Activated naive CD4-positive, alpha-beta T cell treated with anti-CD3 and anti-CD28 coated beads, Interleukin-2, amount 50 U/mL, for 16 hours (primary cell): ENCODE measurements around the gene IL17B.

Experiments used
- DNase-seq: peaks from one replicate; pipeline ENCODE4 v3.0.0-alpha.2; 2020

Gene IL17B

GRCh38 chr5:149379177-149379761, at the start of gene IL17B:
IL17B (minus strand) TSS chr5:149379292; CDS start chr5:149379225, 67 bp downstream.
- DNase-seq, result no peak

GRCh38 chr5:149428032-149428431, 48.9 kb upstream of the IL17B start:
- DNase-seq, result no peak

DNA sequence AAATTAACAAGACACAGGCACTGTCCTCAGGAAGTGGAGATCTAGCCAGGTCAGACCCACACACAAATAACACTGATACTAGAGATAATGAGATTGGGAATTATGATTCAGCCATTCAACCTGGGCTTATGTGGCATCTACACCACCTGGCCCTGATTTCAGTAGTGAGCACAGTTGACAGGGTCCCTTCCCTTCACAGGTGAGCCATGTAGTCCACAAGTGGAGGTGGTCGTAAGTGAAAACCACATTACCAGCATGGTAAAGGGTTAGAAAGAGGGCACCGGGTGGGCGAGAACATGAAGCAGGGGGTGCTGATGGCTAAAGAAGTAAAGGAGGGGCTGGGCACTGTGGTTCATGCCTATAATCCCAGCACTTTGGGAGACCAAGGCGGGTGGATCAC, 48.3 kb upstream of the IL17B start:
- no peak for DNase-seq

- DNase-seq, result no peak
Measured at GRCh38 chr5:149426931-149427330, 47.8 kb upstream of the IL17B start.

DNA sequence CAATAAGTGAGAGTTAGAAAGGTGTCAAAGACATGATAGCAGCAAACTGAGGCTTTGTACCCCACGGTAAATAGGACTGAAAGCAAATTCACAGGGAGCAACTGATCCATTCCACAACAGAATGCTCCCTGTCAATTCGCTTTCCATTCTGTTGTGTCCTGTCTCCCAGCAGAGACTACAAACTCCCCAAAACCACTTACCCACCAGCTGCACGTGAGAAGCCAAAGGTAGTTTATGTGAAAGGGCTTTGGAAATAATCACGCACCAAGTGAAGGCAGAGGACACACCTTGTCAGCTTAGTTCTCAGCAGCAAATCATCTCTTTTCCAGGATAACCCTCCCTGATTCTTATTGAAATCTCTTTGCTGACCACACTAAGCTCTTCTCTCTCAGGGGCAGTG, 46.6 kb upstream of the IL17B start:
- DNase-seq, result no peak

DNA sequence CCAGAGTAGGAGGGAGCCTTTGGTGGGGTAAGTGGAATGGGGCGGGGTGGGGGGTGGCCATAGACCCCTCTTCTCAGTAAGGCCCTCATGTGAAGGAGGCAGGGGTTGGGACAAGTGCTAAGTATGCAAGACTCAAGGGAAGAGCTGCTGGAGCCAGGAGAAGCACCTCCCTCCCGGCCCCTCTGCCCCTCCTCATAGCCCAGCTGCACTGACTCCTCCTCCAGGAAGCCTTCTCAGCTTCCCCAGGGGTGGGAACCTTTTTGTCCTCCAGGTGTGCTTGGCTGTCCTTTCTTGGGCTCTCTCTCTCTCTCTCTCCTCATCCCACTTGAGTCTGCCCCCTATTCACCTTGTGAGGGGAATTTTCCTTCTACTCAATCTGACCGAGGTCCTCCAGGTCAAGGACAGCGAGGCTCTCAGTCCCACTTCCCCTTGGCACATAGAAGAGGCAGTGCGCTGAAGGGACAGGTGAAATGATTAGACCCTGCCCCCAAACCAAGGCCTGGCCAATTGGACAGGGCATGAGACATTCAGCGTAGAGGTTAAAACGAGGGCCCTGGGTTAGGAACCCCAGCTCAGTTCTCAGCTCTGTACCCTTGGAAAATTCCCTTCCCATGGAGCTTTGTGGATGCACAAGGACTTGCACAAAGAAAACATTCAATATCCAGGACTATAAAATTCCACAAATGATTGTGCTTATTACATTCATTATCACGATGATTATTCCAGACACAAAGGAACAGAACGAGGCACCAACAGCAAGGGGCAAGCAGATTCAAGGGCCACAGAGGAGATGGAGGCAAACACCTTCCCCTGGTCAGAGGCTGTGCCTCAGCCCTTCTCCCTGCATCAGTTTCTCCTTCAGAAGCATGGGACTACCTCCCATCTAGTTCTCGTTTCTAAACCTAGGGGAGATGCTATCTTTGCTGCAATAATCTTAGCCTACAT, 45.6 kb upstream of the IL17B start:
- no peak for DNase-seq

GRCh38 chr5:149423794-149424268, 44.7 kb upstream of the IL17B start:
- DNase-seq, result no peak

GRCh38 chr5:149423049-149423793, 44.1 kb upstream of the IL17B start:
- no peak for DNase-seq

- no peak for DNase-seq
Measured at GRCh38 chr5:149422366-149423048, 43.4 kb upstream of the IL17B start.

DNA sequence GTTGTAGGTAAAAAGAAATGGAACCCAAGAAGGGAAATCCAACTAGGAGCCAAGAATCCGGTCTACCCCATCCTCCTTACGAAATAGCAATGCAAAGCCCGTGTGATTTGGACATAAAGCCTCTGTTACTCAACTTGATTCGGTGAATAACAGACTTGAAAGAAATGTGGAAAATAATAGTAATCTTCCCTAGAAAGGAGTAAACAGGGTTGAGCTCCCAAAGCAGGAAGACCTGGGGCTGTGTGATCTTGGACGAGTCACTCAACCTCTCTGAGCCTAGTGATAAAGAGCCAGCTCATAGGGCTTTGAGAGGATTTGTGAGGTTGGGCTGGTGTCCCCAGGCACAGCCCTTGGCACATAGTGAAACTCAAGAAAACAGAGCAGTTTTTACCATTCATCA, 42.7 kb upstream of the IL17B start:
- DNase-seq, result no peak

DNA sequence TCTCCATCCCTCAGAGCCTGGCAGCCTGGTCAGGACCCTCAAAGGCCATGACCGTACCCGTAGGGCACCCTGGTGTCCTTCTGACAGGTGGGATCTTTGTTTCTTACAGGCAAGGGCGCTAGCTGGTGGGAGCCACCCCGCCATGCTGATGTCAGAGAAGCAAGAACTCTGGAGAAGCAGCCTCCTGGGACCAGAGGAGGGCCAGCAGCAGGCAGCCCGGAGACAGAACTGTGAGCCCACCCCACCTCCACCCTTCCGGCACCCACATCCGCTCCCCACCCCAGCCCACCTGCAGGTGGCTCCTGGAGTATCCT, 42.2 kb upstream of the IL17B start:
- no peak for DNase-seq

DNA sequence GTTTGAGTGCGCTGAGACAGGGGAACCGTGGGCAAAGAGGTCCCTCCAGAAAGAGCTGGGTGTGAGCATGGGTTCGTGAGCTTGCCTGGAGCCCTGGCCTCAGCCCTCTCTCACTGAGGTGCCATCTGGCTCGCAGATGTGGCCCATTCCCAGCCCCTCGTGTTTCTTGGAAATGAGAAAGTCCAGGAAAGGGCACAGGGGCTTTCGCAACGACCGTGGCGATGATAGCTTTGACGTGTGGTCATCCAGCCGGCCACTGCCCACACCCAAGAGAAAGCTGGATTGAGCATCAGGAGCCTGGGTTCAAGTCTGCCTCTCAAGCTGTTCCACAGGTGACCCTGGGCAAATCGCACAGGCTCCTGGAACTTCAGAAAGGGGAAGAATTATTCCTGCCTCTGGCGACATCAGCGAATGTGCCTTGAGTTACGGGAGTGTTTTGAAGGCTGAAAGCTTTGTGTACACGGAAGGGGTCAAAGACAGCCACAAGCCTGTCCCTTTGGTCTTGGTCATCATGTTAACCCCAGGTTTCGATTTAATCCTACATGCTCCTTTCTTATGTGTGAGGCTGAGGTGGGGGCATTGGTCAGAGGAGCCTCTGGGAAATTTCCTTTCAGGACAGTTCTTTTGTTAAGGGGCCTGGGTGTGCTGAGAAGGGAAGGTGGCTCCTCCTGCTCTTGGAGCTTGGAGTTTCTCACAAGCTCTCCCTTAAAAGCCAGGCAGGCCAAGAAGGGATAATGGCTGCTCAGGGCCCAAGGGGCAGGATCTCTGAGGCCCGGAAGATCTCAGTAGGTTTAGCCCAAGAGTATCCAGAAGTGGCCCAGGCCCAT, 41.7 kb upstream of the IL17B start:
- no peak for DNase-seq

DNA sequence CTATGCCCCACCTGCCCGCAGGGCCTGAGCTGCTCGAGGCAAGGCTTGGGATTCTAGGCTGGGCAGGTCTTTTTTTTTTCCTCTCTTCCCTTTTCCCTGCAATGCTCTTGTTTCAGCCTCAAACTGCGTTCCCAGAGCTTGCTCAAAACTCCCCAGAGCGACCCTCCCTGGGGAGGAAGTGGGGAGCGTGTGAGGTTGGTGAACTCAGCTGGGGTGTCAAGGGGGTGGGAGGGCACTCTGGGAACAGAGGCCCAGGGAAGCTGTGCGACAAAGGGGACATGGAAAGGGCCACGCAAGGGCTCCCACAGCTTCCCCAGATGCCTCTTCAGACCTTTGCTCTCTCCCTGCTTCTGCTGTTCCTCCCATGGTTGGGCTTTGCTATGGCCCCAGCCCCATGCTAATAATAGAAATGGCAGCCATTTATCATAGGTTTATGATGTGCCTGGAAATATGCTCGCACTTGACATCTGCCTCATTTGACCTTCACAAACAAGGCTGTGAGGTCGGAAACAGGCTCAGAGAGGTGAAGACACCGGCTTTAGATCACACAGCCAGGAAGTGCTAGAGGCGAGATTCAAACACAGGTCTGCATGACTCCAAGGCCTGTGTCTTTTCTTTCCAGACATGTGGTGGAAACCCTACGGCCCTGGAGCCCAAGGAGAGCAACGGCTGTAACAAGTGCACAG, 40.9 kb upstream of the IL17B start:
- no peak for DNase-seq

DNA sequence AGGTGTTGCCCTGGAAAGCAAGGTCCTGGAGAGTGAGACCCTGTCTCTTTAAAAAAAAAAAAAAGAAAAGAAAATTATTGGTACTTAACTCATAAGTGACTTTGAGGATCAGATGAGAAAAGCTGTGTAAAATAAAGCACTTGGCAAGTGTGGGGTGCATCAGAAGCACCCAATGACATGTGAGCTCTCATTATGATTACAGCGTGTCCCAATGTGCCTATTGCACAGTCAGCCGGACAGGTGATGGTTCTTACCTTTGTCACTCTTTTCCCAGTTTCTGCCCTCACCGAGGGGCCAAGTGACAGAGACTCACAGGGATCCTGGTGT, 40.4 kb upstream of the IL17B start:
- no peak for DNase-seq

DNA sequence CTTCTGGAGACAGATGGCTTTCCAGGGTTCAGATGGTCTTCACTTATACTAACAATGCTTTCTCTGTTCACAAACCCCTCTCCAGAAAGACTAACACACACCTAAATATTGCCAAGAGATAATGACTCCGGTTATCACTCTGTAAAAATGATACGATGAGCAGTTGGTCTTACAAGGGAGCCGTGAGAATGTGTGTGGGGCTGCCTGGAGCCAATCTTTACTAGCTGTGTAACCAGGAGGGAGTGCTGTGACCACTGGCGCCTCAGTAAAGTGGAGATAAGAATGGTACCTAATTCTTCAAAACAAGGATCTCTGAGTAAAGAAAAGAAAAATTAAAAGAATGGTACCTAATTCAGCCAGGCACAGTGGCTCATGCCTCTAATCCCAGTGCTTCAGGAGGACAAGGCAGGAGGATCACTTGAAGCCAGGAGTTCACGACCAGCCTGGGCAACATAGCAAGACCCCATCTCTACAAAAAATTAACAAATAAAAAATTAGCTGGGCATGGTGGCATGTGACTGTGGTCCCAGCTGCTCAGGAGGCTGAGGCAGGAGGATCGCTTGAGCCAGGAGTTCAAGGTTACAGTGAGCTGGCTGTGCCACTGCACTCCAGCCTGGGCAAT, 39.9 kb upstream of the IL17B start:
- no peak for DNase-seq

DNA sequence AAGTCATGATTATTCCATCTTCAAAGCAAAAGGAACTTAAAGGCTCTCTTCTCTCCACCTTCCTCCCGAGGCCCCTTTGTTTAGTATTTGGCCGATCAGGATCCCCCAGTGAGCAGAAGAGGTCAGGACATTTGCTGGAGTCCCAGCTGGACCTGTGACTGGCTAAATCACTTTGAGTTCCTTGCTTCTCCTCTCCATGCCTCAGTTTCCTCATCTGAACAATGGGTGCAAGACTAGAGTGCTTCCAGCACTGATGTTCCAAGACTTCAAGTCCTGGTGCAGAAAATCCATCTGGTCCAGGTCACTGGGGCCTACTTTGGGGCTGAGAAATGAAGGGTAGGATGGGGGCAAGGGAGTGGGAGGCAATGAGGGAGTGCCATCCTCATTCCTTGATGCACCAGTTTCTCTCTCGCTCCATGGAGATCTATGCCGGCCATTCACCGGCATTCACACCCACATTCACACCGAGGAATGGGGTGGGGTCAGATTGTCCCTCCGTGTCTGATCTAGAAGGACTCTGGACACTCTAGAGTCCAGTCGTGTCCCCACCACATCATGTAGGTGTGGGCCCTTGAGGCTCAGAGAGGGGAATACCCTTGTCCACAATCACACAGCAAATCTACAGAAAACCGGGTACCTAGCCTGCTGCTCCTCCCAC, 38.7 kb upstream of the IL17B start:
- DNase-seq, result no peak

GRCh38 chr5:149416987-149417710, 38.1 kb upstream of the IL17B start:
- no peak for DNase-seq

DNA sequence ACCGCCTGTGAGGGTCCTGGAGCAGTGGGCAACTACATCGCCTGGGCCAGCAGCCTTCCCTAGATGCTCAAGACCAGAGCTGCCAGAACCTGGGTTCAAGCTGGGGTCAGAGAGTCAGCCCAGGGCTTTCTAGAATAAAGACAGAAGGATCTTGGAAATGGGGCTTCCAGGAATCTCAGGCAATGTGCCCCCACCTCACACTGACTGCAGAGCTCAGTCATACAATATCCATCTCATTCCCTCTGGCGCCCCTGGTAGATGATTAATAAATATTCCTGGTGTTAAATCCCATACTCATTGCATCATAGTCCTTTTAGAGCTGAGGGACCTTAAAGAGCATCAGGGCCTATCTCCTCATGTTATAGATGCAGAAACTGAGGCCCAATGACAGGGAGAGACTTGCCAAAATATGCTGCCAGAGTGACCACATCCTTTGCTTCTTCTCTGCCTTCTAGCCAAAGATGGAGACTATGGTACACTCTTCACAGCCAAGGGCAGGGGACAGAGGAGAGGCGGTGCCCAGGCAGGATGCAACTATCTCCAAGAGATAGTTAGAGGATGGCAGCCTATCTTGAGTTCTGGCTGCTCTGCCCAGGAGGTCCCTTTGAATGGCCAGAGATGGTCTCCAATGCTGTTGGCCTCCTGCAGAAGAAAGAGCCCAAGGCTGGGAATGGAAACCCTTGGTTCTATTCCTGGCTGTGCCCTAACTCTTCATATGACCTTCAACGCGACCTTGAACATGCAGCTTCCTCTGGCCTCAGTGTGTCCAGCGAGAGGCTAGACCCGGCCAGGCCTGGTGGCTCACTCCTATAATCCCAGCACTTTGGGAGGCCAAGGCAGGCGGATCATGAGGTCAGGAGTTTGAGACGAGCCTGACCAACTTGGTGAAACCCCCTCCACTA, 36.2 kb upstream of the IL17B start:
- no peak for DNase-seq
